Fibroblast of mammary gland (primary cell): ENCODE data around the gene LEMD2.
"Not testable (repeated sequence)": the region's sequence is repeated elsewhere in the genome, so short reads cannot be mapped to it uniquely, and the experiment has no call there.

Experiments used
- DNase-seq: peaks from one replicate; pipeline ENCODE4 v3.0.0-alpha.2; 2010; ENCODE audit warnings: low read depth
- H3K4me3 ChIP-seq: 2 replicates; pipeline ENCODE4 v1.5.1; 2011; ENCODE audit warnings: low read depth, mild to moderate bottlenecking, low read length, moderate library complexity; ENCODE audit not compliant: control insufficient read depth
- CTCF ChIP-seq: conservative IDR thresholded peaks from 2 replicates; pipeline ENCODE4 v1.5.1; 2011; ENCODE audit warnings: low read depth, low read length, inconsistent platforms; ENCODE audit not compliant: control insufficient read depth, insufficient read depth

LEMD2 gene

GRCh38 chr6:33788694-33789549, at the start of gene LEMD2:
LEMD2 (minus strand) TSS chr6:33789130; CDS start chr6:33789116, 14 bp downstream.
- DNase-seq: peak; percentile 93
- no peak for TF ChIP-seq CTCF
- H3K4me3 ChIP-seq: peak within 1 kb of the TSS; percentile 64

GRCh38 chr6:33837971-33838665, 49.2 kb upstream of the LEMD2 start:
- TF ChIP-seq CTCF: no peak
- DNase-seq: peak; percentile 47
- no peak overlapping the region for H3K4me3 ChIP-seq

- H3K4me3 ChIP-seq: no peak overlapping the region
- no peak for DNase-seq
- TF ChIP-seq CTCF: no peak
These were observed 48.0 kb upstream of the LEMD2 start for GRCh38 chr6:33836806-33837469.

- no peak overlapping the region for H3K4me3 ChIP-seq
- TF ChIP-seq CTCF: no peak
- no peak for DNase-seq
These were observed 45.8 kb upstream of the LEMD2 start for GRCh38 chr6:33834401-33835392.

GRCh38 chr6:33833599-33833998, 44.7 kb upstream of the LEMD2 start:
- DNase-seq: no peak
- H3K4me3 ChIP-seq: no peak overlapping the region
- no peak for TF ChIP-seq CTCF

- H3K4me3 ChIP-seq, DNase-seq: not testable (repeated sequence)
These were observed 43.9 kb upstream of the LEMD2 start for GRCh38 chr6:33832831-33833230.

- not testable (repeated sequence) for DNase-seq, H3K4me3 ChIP-seq
These were observed 42.8 kb upstream of the LEMD2 start for GRCh38 chr6:33831725-33832124.
